ENCODE measurements around the gene CLN6. TPM values are rescaled to one million over a fixed set of nuclear protein-coding genes. Genes with fewer than 3 reads are reported as not detected.

The CLN6 gene
- total RNA-seq, 5 donors from 2014 or later (not counting 1 experiment from before 2014, with no cell fraction given), result 15.4 to 24.0 (median 17.9) TPM

DNA sequence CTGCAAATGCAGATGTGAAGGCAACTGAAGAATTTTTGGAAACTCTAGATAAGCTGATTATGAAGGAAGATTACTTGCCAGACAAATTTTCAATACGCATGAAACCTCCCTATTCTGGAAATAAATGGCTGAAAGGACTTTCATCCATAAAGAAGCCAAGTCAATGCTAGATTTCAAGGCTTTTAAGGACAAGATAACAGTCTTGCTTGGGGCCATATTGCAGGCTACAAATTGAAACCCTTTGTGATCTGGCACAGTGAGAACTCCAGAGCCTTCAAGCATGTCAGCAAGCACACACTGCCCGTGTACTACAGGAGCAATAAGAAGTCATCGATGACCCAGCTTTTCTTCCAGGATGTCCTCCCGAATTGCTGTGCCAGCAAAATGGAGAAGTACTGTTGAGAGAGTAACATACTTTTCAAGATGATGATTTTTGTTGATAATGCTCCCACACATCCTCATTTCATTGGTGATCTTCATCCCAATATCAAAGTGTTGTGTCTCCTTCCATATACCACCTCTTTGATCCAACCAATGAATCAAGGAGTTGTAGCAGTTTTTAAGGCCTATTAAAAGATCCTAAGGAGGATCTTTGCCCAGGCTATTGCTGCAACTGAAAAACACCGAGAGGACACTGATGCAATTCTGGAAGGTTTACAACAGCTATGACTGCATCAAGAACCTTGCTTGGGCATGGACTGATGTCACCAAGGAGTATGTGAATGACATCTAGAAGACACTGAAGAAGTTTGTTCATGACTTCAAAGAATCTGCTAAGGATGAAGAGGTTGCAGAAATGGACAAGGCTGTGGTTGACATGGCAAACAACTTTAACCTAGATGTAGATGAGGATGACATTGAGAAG, 44.7 kb downstream of the CLN6 start:
- Mint-ChIP-seq H3K36me3 (peaks cover 55% of the 10 kb centered on the region), H3K27me3 (no peaks in the 10 kb centered on the region), H3K27ac (peak overlapping the region; percentile 48 to 56), H3K9me3 (no peaks in the 10 kb centered on the region), H3K4me1 (no peaks in the 10 kb centered on the region), H3K4me3 (no peak overlapping the region)
- POLR2A ChIA-PET, result interaction anchor here in 1 of 2 donors (0.7 kb wide), 1 partner anchor 9 kb away, joined by 3 read pairs; no protein-coding TSS in a partner anchor
- WGBS (ENCODE audit: insufficient coverage), result 91% methylated on average over 1 of the region's 5 CpGs
- H3K27ac ChIP-seq (ENCODE audit: low read length), result no peak overlapping the region
- ATAC-seq (replicated peaks in 1 of 4) (no peak), DNase-seq (no peak)
- H3K9me3 ChIP-seq, result no peaks in the 10 kb centered on the region
- CTCF ChIA-PET, result no interaction called here
- H3K4me1 ChIP-seq (ENCODE audit: control insufficient read depth in 1 of 2, extremely low read depth in 1 of 2, insufficient read depth in 2 of 2, low read length in 2 of 2), result no peaks in the 10 kb centered on the region
- no peak overlapping the region for H3K4me3 ChIP-seq (ENCODE audit: control insufficient read depth in 1 of 2, extremely low read depth in 1 of 2, low read length in 1 of 2)
- peaks cover 2 to 78% of the 10 kb centered on the region in 2 donors for H3K36me3 ChIP-seq (ENCODE audit: control insufficient read depth in 2 of 2, extremely low read depth in 1 of 2, insufficient read depth in 1 of 2, low read length in 1 of 2)
- no peaks in the 10 kb centered on the region for H3K27me3 ChIP-seq (replicated peaks in 1 of 2; ENCODE audit: control insufficient read depth in 2 of 2, extremely low read depth in 1 of 2, insufficient read depth in 2 of 2, low read length in 1 of 2)

DNA sequence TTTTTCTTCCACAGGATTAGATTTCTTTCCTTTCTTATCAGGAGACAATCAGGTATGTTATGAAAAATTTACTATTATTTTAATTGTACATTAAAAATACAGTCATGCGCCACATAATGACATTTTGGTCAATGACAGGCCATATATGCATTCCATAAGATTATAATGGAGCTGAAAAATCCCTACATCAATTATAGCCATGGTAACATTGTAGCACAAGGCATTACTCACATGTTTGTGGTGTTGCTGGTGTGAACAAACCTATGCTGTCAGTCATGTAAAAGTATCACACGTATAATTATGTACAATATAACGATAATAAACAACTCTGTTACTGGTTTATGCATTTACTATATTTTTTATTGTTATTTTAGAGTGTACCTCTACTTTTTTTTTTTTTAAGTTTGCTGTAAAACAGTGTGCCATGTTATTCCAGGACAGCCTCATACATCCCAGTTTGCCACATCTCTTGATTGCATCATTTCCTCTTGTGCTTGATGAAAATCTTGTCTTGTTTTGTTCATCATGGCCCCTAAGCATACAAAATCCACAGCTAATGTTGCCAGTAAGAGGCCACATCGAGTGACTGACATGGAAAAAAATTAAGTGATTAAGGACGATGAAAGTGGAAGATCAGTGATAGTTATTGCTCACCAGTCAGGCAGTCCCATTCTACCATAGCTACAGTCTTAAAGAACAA, 45.8 kb downstream of the CLN6 start:
- Histone ChIP-seq H3K4me1 (ENCODE audit: control insufficient read depth in 1 of 2, extremely low read depth in 1 of 2, insufficient read depth in 2 of 2, low read length in 2 of 2) (no peaks in the 10 kb centered on the region), H3K27ac (ENCODE audit: low read length) (no peak overlapping the region), H3K27me3 (replicated peaks in 1 of 2; ENCODE audit: control insufficient read depth in 2 of 2, extremely low read depth in 1 of 2, insufficient read depth in 2 of 2, low read length in 1 of 2) (no peaks in the 10 kb centered on the region), H3K9me3 (no peaks in the 10 kb centered on the region), H3K4me3 (ENCODE audit: control insufficient read depth in 1 of 2, extremely low read depth in 1 of 2, low read length in 1 of 2) (no peak overlapping the region), H3K36me3 (ENCODE audit: control insufficient read depth in 2 of 2, extremely low read depth in 1 of 2, insufficient read depth in 1 of 2, low read length in 1 of 2) (peaks cover 2 to 77% of the 10 kb centered on the region in 2 donors)
- WGBS (ENCODE audit: insufficient coverage), result no CpG with 5 or more reads among the region's 5 CpGs
- CTCF ChIA-PET, result no interaction called here
- peak overlapping the region in 1 of 2 donors; percentile 59 for H3K27ac Mint-ChIP-seq
- POLR2A ChIA-PET, result interaction anchor here in 1 of 2 donors (0.7 kb wide), 1 partner anchor 46 kb away, joined by 3 read pairs; the partner anchor contains the start of gene CLN6
- H3K36me3 Mint-ChIP-seq, result peaks cover 51% of the 10 kb centered on the region
- no peaks in the 10 kb centered on the region for H3K4me1 Mint-ChIP-seq
- H3K27me3 Mint-ChIP-seq, result no peaks in the 10 kb centered on the region
- DNase-seq (no peak), ATAC-seq (replicated peaks in 1 of 4) (no peak)
- no peaks in the 10 kb centered on the region for H3K9me3 Mint-ChIP-seq
- H3K4me3 Mint-ChIP-seq, result no peak overlapping the region

DNA sequence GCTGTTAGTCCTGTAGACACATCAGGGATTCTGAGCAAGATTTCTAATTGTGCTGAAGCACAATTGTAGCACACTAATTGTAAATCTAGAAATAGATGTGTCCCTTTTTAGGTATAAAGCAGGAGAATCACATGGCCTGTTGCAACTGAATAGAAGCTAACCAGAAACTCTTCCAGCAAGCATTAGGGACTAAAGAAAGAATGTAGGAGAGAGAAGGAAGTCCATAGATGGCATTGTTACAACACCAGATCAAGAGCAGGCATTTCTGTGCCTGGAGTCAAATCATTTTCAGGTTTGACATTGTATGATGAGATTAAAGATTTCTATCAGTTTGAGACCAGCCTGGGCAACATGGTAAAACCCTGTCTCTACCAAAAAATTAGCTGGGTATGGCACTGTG, 51.8 kb downstream of the CLN6 start:
- no peaks in the 10 kb centered on the region for H3K27me3 ChIP-seq (replicated peaks in 1 of 2; ENCODE audit: control insufficient read depth in 2 of 2, extremely low read depth in 1 of 2, insufficient read depth in 2 of 2, low read length in 1 of 2)
- peaks cover 0 to 55% of the 10 kb centered on the region in 2 donors for H3K36me3 ChIP-seq (ENCODE audit: control insufficient read depth in 2 of 2, extremely low read depth in 1 of 2, insufficient read depth in 1 of 2, low read length in 1 of 2)
- Mint-ChIP-seq H3K27ac (peak overlapping the region in 1 of 2 donors; percentile 55), H3K27me3 (no peaks in the 10 kb centered on the region), H3K4me3 (no peak overlapping the region), H3K4me1 (peaks cover 5 to 7% (median 5%) of the 10 kb centered on the region in 3 donors), H3K9me3 (no peaks in the 10 kb centered on the region), H3K36me3 (peaks cover 44% of the 10 kb centered on the region)
- H3K27ac ChIP-seq (ENCODE audit: low read length), result no peak overlapping the region
- DNase-seq (no peak), ATAC-seq (replicated peaks in 1 of 4) (no peak)
- no peaks in the 10 kb centered on the region for H3K9me3 ChIP-seq
- ChIA-PET POLR2A (no interaction called here), CTCF (no interaction called here)
- no peak overlapping the region for H3K4me3 ChIP-seq (ENCODE audit: control insufficient read depth in 1 of 2, extremely low read depth in 1 of 2, low read length in 1 of 2)
- no peaks in the 10 kb centered on the region for H3K4me1 ChIP-seq (ENCODE audit: control insufficient read depth in 1 of 2, extremely low read depth in 1 of 2, insufficient read depth in 2 of 2, low read length in 2 of 2)

DNA sequence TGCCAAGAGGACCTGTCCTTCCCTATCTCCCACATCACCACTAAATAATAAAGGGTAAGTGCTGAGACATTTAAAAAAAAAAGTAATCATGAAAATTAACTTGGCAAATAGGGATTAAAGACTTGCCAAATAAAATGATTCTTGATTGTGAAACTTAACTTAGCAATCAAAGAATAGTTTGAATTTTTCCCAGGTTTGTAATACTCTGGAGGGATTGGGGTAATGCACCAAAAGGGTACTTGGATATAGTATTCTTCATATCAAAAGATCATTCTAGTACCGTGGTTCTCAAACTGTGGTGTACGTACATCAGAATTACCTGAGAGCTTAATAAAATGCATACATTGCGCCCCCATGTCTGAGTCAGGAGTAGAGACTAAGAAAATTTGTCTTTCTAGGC, 52.9 kb downstream of the CLN6 start:
- Mint-ChIP-seq H3K27ac (no peak overlapping the region), H3K9me3 (peaks cover 0 to under 1% (median 0%) of the 10 kb centered on the region in 3 donors), H3K27me3 (no peaks in the 10 kb centered on the region), H3K4me3 (no peak overlapping the region), H3K4me1 (peaks cover 5 to 7% (median 5%) of the 10 kb centered on the region in 3 donors), H3K36me3 (peaks cover 53% of the 10 kb centered on the region)
- CTCF ChIA-PET, result no interaction called here
- ATAC-seq (replicated peaks in 1 of 4) (no peak), DNase-seq (no peak)
- H3K9me3 ChIP-seq, result no peaks in the 10 kb centered on the region
- no CpG with 5 or more reads among the region's 3 CpGs for WGBS (ENCODE audit: insufficient coverage)
- H3K36me3 ChIP-seq (ENCODE audit: control insufficient read depth in 2 of 2, extremely low read depth in 1 of 2, insufficient read depth in 1 of 2, low read length in 1 of 2), result peaks cover 0 to 51% of the 10 kb centered on the region in 2 donors
- no peak overlapping the region for H3K4me3 ChIP-seq (ENCODE audit: control insufficient read depth in 1 of 2, extremely low read depth in 1 of 2, low read length in 1 of 2)
- no peaks in the 10 kb centered on the region for H3K27me3 ChIP-seq (replicated peaks in 1 of 2; ENCODE audit: control insufficient read depth in 2 of 2, extremely low read depth in 1 of 2, insufficient read depth in 2 of 2, low read length in 1 of 2)
- no peaks in the 10 kb centered on the region for H3K4me1 ChIP-seq (ENCODE audit: control insufficient read depth in 1 of 2, extremely low read depth in 1 of 2, insufficient read depth in 2 of 2, low read length in 2 of 2)
- H3K27ac ChIP-seq (ENCODE audit: low read length), result no peak overlapping the region
- POLR2A ChIA-PET, result no interaction called here

DNA sequence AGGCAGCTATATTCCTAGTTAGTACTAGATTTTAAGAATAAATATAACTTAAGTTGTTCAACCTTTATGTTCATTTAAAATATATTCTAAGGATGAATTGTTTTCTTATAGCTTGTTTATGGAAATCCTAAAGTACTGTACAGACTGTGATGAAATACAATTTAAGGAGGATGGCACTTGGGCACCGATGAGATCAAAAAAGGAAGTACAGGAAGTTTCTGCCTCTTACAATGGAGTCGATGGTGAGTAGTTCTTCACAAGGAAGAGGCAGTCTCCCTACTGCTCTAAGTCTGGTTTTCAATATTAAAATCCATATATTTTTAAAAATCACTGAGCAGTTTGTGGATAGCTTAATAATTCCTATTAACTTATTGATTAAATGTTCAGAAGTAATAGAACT, 54.0 kb downstream of the CLN6 start:
- Histone ChIP-seq H3K9me3 (no peaks in the 10 kb centered on the region), H3K4me3 (ENCODE audit: control insufficient read depth in 1 of 2, extremely low read depth in 1 of 2, low read length in 1 of 2) (no peak overlapping the region), H3K36me3 (ENCODE audit: control insufficient read depth in 2 of 2, extremely low read depth in 1 of 2, insufficient read depth in 1 of 2, low read length in 1 of 2) (peaks cover 0 to 45% of the 10 kb centered on the region in 2 donors), H3K4me1 (ENCODE audit: control insufficient read depth in 1 of 2, extremely low read depth in 1 of 2, insufficient read depth in 2 of 2, low read length in 2 of 2) (no peaks in the 10 kb centered on the region), H3K27me3 (replicated peaks in 1 of 2; ENCODE audit: control insufficient read depth in 2 of 2, extremely low read depth in 1 of 2, insufficient read depth in 2 of 2, low read length in 1 of 2) (no peaks in the 10 kb centered on the region), H3K27ac (ENCODE audit: low read length) (no peak overlapping the region)
- CTCF ChIA-PET, result interaction anchor here in 1 of 2 donors (0.7 to 1.3 kb wide), 4 partner anchors 16 to 314 kb away, joined by 3 to 4 read pairs (median 3); no protein-coding TSS in a partner anchor
- POLR2A ChIA-PET, result interaction anchor here (0.6 to 1.0 kb wide), 2 partner anchors 9 to 20 kb away, joined by 3 to 4 read pairs; no protein-coding TSS in a partner anchor
- DNase-seq (no peak), ATAC-seq (replicated peaks in 1 of 4) (no peak)
- Mint-ChIP-seq H3K36me3 (peaks cover 54% of the 10 kb centered on the region), H3K4me1 (peaks cover 5 to 7% (median 5%) of the 10 kb centered on the region in 3 donors), H3K9me3 (peaks cover 0 to 4% (median 3%) of the 10 kb centered on the region in 3 donors), H3K27me3 (no peaks in the 10 kb centered on the region), H3K4me3 (no peak overlapping the region), H3K27ac (no peak overlapping the region)
- WGBS (ENCODE audit: insufficient coverage), result 57% methylated on average over 1 of the region's 2 CpGs

DNA sequence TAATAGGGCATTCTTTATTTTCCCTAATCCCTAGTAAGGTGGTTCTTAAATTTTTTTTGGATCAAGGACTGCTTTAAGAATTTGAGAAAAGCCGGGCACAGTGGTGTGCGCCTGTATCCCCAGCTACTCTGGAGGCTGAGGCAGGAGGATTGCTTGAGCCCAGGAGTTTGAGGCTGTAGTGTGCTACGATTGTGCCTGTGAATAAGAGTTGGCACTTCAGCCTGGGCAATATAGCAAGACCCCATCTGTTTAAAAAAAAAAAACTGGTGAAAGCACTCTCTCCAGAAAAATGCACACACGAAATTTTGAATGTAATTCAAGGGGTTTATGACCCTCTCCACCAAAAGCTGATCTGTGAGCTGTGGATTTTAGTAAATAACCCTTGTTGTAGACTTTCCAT, 56.4 kb downstream of the CLN6 start:
- H3K27ac ChIP-seq (ENCODE audit: low read length), result no peak overlapping the region
- H3K36me3 Mint-ChIP-seq, result peaks cover 49% of the 10 kb centered on the region
- peaks cover 0 to 4% (median 3%) of the 10 kb centered on the region in 3 donors for H3K9me3 Mint-ChIP-seq
- H3K27me3 Mint-ChIP-seq, result no peaks in the 10 kb centered on the region
- no peak overlapping the region for H3K27ac Mint-ChIP-seq
- H3K27me3 ChIP-seq (replicated peaks in 1 of 2; ENCODE audit: control insufficient read depth in 2 of 2, extremely low read depth in 1 of 2, insufficient read depth in 2 of 2, low read length in 1 of 2), result no peaks in the 10 kb centered on the region
- H3K36me3 ChIP-seq (ENCODE audit: control insufficient read depth in 2 of 2, extremely low read depth in 1 of 2, insufficient read depth in 1 of 2, low read length in 1 of 2), result peaks cover 0 to 46% of the 10 kb centered on the region in 2 donors
- peaks cover 5 to 7% (median 5%) of the 10 kb centered on the region in 3 donors for H3K4me1 Mint-ChIP-seq
- H3K4me1 ChIP-seq (ENCODE audit: control insufficient read depth in 1 of 2, extremely low read depth in 1 of 2, insufficient read depth in 2 of 2, low read length in 2 of 2), result no peaks in the 10 kb centered on the region
- no peaks in the 10 kb centered on the region for H3K9me3 ChIP-seq
- no peak overlapping the region for H3K4me3 Mint-ChIP-seq
- ChIA-PET POLR2A (no interaction called here), CTCF (interaction anchor here in 1 of 2 donors (0.5 kb wide), 1 partner anchor 80 kb away, joined by 3 read pairs; no protein-coding TSS in a partner anchor)
- H3K4me3 ChIP-seq (ENCODE audit: control insufficient read depth in 1 of 2, extremely low read depth in 1 of 2, low read length in 1 of 2), result no peak overlapping the region
- ATAC-seq (replicated peaks in 1 of 4), result no peak
- DNase-seq, result no peak
- no CpG with 5 or more reads among the region's 4 CpGs for WGBS (ENCODE audit: insufficient coverage)
